ENCODE data around the gene ABCD2.

DNA sequence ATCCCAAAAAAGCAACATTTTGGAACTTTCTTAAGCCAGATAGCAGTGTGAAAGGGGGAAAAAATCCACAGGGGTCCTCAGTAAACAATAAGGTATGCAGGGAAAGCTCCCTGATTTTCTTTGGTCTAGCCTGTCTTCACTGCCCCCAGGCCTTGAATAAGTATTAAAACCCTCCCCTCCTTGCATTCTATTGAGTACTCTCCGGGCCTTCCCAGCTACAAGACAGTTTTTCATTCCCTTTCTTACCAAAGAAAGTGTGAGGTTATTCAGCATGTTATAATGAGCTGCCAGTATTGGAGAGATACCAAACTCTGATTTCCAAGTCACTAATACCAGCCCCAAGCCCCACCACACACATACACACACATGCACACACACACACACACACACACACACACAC is 116.9 kb downstream of the ABCD2 start:
- TF ChIP-seq, protein P1, sequence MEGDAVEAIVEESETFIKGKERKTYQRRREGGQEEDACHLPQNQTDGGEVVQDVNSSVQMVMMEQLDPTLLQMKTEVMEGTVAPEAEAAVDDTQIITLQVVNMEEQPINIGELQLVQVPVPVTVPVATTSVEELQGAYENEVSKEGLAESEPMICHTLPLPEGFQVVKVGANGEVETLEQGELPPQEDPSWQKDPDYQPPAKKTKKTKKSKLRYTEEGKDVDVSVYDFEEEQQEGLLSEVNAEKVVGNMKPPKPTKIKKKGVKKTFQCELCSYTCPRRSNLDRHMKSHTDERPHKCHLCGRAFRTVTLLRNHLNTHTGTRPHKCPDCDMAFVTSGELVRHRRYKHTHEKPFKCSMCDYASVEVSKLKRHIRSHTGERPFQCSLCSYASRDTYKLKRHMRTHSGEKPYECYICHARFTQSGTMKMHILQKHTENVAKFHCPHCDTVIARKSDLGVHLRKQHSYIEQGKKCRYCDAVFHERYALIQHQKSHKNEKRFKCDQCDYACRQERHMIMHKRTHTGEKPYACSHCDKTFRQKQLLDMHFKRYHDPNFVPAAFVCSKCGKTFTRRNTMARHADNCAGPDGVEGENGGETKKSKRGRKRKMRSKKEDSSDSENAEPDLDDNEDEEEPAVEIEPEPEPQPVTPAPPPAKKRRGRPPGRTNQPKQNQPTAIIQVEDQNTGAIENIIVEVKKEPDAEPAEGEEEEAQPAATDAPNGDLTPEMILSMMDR (IDR thresholded peaks at IDR 0.05; ENCODE audit: extremely low read depth in 1 of 2, insufficient read depth in 1 of 2, low read depth in 1 of 2, low read length in 2 of 2) = no peak
- TF ChIP-seq POLR2A (IDR thresholded peaks at IDR 0.05; ENCODE audit: low read depth, low read length) = no peak
